ACC112 (cell line): Measurements from ENCODE around the gene ACTL10.

ENCODE experiments used
- H2AFZ ChIP-seq: fragments of 200-600 bp; sonication (generic); one replicate; pipeline ENCODE4 v1.6.0; 2017; ENCODE audit warnings: antibody characterized with exemption, low read length; ENCODE audit not compliant: unreplicated experiment
- H3K27ac ChIP-seq: fragments of 200-600 bp; sonication (generic); 2 replicates; pipeline ENCODE4 v1.5.1; 2014; ENCODE audit warnings: low read depth, mild to moderate bottlenecking, antibody characterized with exemption, low read length, moderate library complexity
- H3K27me3 ChIP-seq: fragments of 200-600 bp; sonication (generic); 2 replicates; pipeline ENCODE4 v1.6.1; 2014; ENCODE audit warnings: mild to moderate bottlenecking, antibody characterized with exemption, low read length, moderate library complexity, mixed read lengths; ENCODE audit not compliant: insufficient read depth
- H3K36me3 ChIP-seq: fragments of 200-600 bp; sonication (generic); 2 replicates; pipeline ENCODE4 v1.6.1; 2016; ENCODE audit warnings: mild to moderate bottlenecking, antibody characterized with exemption, low read length, moderate library complexity, mixed read lengths; ENCODE audit not compliant: insufficient read depth
- H3K4me1 ChIP-seq: fragments of 200-600 bp; sonication (generic); one replicate; pipeline ENCODE4 v1.6.1; 2016; ENCODE audit warnings: low read length, mixed read lengths; ENCODE audit not compliant: insufficient read depth, unreplicated experiment, control insufficient read depth
- H3K4me3 ChIP-seq: fragments of 200-600 bp; sonication (generic); 2 replicates; pipeline ENCODE4 v1.5.1; 2014; ENCODE audit warnings: mild to moderate bottlenecking, low read depth, low read length
- H3K79me2 ChIP-seq: fragments of 200-600 bp; sonication (generic); one replicate; pipeline ENCODE4 v1.6.0; 2016; ENCODE audit warnings: low read length; ENCODE audit not compliant: control insufficient read depth, unreplicated experiment, insufficient read depth

ACTL10 gene

DNA sequence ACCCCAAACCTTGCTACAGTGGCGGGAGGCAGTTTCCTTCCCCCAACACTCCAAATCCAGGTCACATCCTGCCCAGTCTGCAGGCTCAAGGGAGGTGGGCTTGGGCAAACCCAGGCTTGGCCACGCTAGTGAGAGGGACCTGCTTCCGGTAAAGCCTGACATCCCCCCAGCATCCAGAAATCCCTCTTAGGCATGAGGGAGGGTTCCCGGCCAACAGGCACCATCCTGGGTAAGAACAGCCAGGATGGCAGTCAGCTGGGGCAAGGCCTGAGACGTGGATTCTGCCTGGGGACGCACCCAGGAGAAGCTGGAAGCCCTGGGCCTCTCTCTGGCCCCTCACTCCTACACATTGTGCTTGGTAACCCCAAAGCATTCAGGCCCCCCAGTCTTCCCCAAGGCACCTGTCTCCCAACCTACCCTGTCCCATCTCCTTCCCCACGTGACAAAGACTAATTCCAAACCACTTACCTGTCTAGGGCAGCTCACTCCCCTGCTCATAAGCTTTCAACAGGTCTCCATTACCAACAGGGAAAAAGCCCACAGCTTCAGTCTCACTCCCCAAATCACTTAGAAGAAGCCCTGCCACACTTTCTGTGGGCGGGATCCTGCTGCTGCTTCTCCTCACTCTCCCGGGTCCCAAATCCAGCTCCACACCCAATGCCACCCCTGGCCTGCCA lies 2.5 kb upstream of the ACTL10 start:
- Histone ChIP-seq H3K27ac (peak overlapping the region; percentile 56), H3K4me3 (peak overlapping the region; percentile 93), H3K27me3 (no peaks in the 10 kb centered on the region), H2AFZ (peak overlapping the region; percentile 63), H3K36me3 (no peaks in the 10 kb centered on the region), H3K79me2 (no peaks in the 10 kb centered on the region), H3K4me1 (peaks cover 22% of the 10 kb centered on the region)

GRCh38 chr20:33664762-33665144 lies 2.0 kb upstream of the ACTL10 start:
- no peak overlapping the region for H3K4me3 ChIP-seq
- H3K4me1 ChIP-seq = peaks cover 22% of the 10 kb centered on the region
- no peaks in the 10 kb centered on the region for H3K36me3 ChIP-seq
- H3K79me2 ChIP-seq = no peaks in the 10 kb centered on the region
- no peaks in the 10 kb centered on the region for H3K27me3 ChIP-seq
- no peak overlapping the region for H2AFZ ChIP-seq
- no peak overlapping the region for H3K27ac ChIP-seq

GRCh38 chr20:33667245-33667675 lies 517 bp downstream of the ACTL10 start:
- Histone ChIP-seq H3K27ac (peak overlapping the region; percentile 11; the same call in 1 of the 2 replicates), H2AFZ (peak overlapping the region; percentile 32), H3K36me3 (no peaks in the 10 kb centered on the region), H3K27me3 (no peaks in the 10 kb centered on the region), H3K4me3 (peak overlapping the region; percentile 78), H3K79me2 (no peaks in the 10 kb centered on the region), H3K4me1 (peaks cover 22% of the 10 kb centered on the region)

DNA sequence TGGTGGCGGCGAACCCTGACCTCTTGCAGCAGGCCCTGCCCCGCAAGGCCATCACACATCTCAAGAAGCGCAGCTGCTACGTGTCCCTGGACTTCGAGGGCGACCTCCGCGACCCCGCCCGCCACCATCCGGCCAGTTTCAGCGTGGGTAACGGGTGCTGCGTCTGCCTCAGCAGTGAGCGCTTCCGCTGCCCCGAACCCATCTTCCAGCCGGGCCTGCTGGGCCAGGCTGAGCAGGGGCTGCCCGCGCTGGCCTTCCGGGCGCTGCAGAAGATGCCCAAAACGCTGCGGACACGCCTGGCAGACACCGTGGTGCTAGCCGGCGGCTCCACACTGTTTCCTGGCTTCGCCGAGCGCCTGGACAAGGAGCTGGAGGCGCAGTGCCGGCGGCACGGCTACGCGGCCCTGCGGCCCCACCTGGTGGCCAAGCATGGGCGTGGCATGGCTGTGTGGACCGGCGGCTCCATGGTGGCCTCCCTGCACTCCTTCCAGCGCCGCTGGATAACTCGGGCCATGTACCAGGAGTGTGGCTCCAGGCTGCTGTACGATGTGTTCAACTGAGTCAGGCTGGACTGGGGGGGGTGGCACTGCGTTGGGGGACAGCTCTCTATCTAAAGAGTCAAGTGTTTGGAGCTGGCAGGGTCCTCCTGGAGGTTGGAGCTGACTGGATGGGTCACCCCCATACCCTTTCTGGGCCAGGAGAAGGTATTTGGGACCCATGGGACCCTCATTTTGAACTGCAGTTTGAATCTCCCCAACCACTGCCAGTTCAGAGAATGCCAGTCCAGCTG lies 1.1 kb downstream of the ACTL10 start:
- Histone ChIP-seq H3K4me1 (peaks cover 24% of the 10 kb centered on the region), H3K27ac (no peak overlapping the region), H3K27me3 (no peaks in the 10 kb centered on the region), H2AFZ (peak overlapping the region; percentile 32), H3K36me3 (no peaks in the 10 kb centered on the region), H3K4me3 (peak overlapping the region; percentile 78), H3K79me2 (peaks cover 3% of the 10 kb centered on the region)

GRCh38 chr20:33668466-33669155 lies 1.9 kb downstream of the ACTL10 start:
- no peaks in the 10 kb centered on the region for H3K27me3 ChIP-seq
- peaks cover 11% of the 10 kb centered on the region for H3K79me2 ChIP-seq
- no peaks in the 10 kb centered on the region for H3K36me3 ChIP-seq
- H2AFZ ChIP-seq = no peak overlapping the region
- 0 out of 2 replicates have a peak overlapping the region, but pooled peaks have one; percentile 78 for H3K4me3 ChIP-seq
- no peak overlapping the region for H3K27ac ChIP-seq
- H3K4me1 ChIP-seq = peaks cover 27% of the 10 kb centered on the region

DNA sequence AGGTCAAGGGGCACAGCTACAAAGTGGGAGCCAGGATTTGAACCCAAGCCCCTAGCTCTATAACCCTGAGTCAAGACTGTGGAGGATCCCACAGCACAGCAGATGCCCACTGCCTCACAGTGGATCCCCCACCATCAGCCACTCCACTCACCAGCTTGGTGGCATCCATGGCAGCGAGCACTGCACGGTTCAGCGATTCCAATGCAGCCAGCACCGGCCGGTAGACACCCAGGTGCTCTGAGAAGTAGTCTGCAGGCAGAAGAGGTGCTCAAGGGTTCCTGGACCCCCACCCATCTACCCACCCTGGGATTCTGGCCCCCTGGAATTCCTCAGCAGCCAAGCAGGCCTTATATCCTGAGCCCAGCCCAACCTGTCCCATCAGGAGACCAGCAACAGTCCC lies 2.5 kb downstream of the ACTL10 start:
- no peaks in the 10 kb centered on the region for H3K27me3 ChIP-seq
- H3K27ac ChIP-seq = no peak overlapping the region
- no peaks in the 10 kb centered on the region for H3K36me3 ChIP-seq
- H3K4me1 ChIP-seq = peaks cover 23% of the 10 kb centered on the region
- H3K4me3 ChIP-seq = no peak overlapping the region
- peaks cover 13% of the 10 kb centered on the region for H3K79me2 ChIP-seq
- H2AFZ ChIP-seq = no peak overlapping the region

GRCh38 chr20:33669873-33670640 lies 3.3 kb downstream of the ACTL10 start:
- Histone ChIP-seq H3K4me1 (peaks cover 26% of the 10 kb centered on the region), H3K4me3 (no peak overlapping the region), H2AFZ (no peak overlapping the region), H3K36me3 (no peaks in the 10 kb centered on the region), H3K27ac (no peak overlapping the region), H3K79me2 (peaks cover 13% of the 10 kb centered on the region), H3K27me3 (no peaks in the 10 kb centered on the region)

DNA sequence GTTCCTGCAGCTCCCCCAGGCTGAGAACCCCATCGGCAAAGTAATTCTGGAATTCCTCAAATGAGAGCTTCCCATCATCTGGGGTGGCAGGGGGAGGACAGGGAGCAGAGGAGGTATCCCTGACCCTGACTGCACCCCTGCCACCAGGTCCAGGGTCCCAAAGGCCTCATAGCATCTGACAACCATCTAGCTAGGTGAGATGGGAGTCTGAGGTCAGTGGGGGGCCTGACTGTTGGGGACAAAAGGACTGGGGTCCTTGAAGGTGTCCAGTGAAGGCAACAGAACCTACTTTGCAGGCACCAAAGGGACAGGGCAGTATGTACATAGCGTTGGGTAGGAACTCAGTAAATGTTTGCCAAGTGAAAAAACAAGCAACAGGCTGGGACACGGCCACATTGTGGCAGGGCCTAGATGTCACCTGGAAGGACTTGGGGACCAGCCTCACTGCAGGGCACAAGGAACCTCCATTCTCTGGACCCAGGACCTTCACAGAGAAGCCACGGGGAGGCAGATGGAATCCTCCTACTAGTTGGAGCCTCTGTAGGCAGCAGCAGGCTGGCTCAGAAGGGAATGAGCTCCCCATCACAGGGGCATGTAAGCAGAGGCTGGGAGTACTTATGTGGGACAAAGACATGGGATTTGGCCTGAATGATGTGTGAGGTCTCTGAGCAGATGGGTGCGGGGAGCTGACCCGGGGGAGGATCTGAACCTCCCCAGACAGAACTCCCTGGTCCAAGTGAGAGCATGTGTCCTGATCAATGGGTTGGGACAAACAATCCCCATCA lies 4.2 kb downstream of the ACTL10 start:
- H2AFZ ChIP-seq = no peak overlapping the region
- no peak overlapping the region for H3K4me3 ChIP-seq
- peaks cover 13% of the 10 kb centered on the region for H3K79me2 ChIP-seq
- peaks cover 32% of the 10 kb centered on the region for H3K4me1 ChIP-seq
- H3K27ac ChIP-seq = no peak overlapping the region
- no peaks in the 10 kb centered on the region for H3K27me3 ChIP-seq
- no peaks in the 10 kb centered on the region for H3K36me3 ChIP-seq

- H3K79me2 ChIP-seq = peaks cover 13% of the 10 kb centered on the region
- H2AFZ ChIP-seq = no peak overlapping the region
- no peak overlapping the region for H3K27ac ChIP-seq
- no peak overlapping the region for H3K4me3 ChIP-seq
- no peaks in the 10 kb centered on the region for H3K27me3 ChIP-seq
- no peaks in the 10 kb centered on the region for H3K36me3 ChIP-seq
- peaks cover 26% of the 10 kb centered on the region for H3K4me1 ChIP-seq
Observed at GRCh38 chr20:33671573-33672288, 5.0 kb downstream of the ACTL10 start.
